NCI-H2029 (cell line): ENCODE measurements around the gene HHLA2.
"Not testable (repeated sequence)": the region's sequence is repeated elsewhere in the genome, so short reads cannot be mapped to it uniquely, and the experiment has no call there.

Experiments used
- DNase-seq: peaks from one replicate; lab custom pipeline; 2025; lab: John Stamatoyannopoulos, UW

HHLA2 gene

GRCh38 chr3:108342837-108343486 is 46.6 kb downstream of the HHLA2 start:
- no peak for DNase-seq

- DNase-seq: no peak
Measured at GRCh38 chr3:108343491-108343890, 47.1 kb downstream of the HHLA2 start.

- DNase-seq: no peak
Measured at GRCh38 chr3:108345492-108346205, 49.3 kb downstream of the HHLA2 start.

- no peak for DNase-seq
Measured at GRCh38 chr3:108346301-108347227, 50.2 kb downstream of the HHLA2 start.

GRCh38 chr3:108352176-108352575 is 55.8 kb downstream of the HHLA2 start:
- no peak for DNase-seq

GRCh38 chr3:108354562-108354961 is 58.2 kb downstream of the HHLA2 start:
- DNase-seq: no peak

- no peak for DNase-seq
Measured at GRCh38 chr3:108357042-108357441, 60.7 kb downstream of the HHLA2 start.

- DNase-seq: no peak
Measured at GRCh38 chr3:108359011-108359410, 62.7 kb downstream of the HHLA2 start.

GRCh38 chr3:108376026-108376425 is 79.7 kb downstream of the HHLA2 start:
- DNase-seq: no peak

GRCh38 chr3:108377384-108377783 is 81.0 kb downstream of the HHLA2 start:
- DNase-seq: no peak

- no peak for DNase-seq
Measured at GRCh38 chr3:108378153-108378951, 82.0 kb downstream of the HHLA2 start.

GRCh38 chr3:108378952-108379342 is 82.6 kb downstream of the HHLA2 start:
- not testable (repeated sequence) for DNase-seq

- DNase-seq: no peak
Measured at GRCh38 chr3:108380128-108380795, 83.9 kb downstream of the HHLA2 start.

GRCh38 chr3:108381529-108382140 is 85.3 kb downstream of the HHLA2 start:
- DNase-seq: no peak

- DNase-seq: no peak
Measured at GRCh38 chr3:108383306-108383705, 87.0 kb downstream of the HHLA2 start.

GRCh38 chr3:108387063-108387462 is 90.7 kb downstream of the HHLA2 start:
- DNase-seq: no peak

GRCh38 chr3:108388136-108389132 is 92.1 kb downstream of the HHLA2 start:
- no peak for DNase-seq

- no peak for DNase-seq
Measured at GRCh38 chr3:108389372-108389771, 93.0 kb downstream of the HHLA2 start.

GRCh38 chr3:108391917-108392593 is 95.7 kb downstream of the HHLA2 start:
- DNase-seq: no peak
